ENCODE data around the gene ABCF2.

DNA sequence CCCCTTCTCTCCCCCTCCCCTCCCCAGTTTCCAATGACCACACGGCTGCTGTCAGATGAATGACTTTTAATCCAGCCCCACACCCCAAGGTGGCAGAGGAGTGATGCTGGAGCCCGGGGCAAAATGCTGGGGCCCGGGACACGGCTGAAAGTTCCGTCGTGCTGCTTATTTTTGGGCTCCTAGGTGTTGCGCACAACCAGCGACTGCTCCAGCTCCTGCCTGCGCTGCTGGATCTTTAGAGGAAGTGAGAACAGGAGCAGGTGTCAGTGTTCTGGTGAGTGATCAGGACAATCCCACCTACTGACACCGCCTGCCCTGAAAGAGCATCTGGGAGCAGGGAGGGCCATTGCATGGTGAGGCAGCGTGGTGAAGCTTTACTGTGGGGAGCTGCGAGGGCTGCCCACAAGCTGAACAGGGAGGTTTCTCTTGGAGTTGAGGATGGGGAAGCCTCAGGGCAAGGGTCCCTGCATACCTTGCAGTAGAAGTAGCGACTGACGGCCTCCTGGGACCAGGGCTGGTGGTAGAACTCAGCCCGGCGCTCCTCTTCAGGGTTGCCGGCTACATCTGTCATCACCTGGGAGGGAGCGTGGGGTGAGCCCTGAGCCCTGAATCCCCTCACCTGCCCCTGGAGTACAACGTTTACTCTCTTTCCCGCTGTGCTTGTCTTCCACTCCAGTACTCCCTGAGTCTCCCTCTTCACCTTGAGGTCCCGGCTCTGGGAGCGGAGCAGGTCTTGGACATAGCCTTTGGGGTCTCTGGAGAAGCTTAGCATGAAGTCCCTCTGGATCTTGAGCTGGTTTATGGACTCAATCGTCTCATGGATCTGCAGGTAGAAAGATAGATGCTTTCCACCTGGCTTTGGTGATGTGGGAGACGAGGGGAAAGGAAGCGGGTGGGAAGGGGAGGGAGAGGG lies 12.2 kb upstream of the ABCF2 start:
- TF ChIP-seq JUND (IDR thresholded peaks at IDR 0.05) (no peak), POLR2AphosphoS5 (IDR thresholded peaks at IDR 0.05; ENCODE audit: low read depth, low read length) (no peak), EZH2phosphoT487 (IDR thresholded peaks at IDR 0.05; ENCODE audit: borderline replicate concordance) (no peak), SIN3A (IDR thresholded peaks at IDR 0.05; ENCODE audit: low read depth) (no peak), TCF7L2 (IDR thresholded peaks at IDR 0.05; ENCODE audit: borderline replicate concordance, extremely low read depth, insufficient read depth, insufficient read length) (no peak), ELF1 (IDR thresholded peaks at IDR 0.05; ENCODE audit: borderline replicate concordance, low read depth) (no peak), ZNF274 (IDR thresholded peaks at IDR 0.05; ENCODE audit: low read depth, low read length) (no peak), POLR2A (IDR thresholded peaks at IDR 0.05; ENCODE audit: borderline replicate concordance, extremely low read depth, insufficient read depth, insufficient read length) (no peak)
- TF ChIP-seq, protein P1, sequence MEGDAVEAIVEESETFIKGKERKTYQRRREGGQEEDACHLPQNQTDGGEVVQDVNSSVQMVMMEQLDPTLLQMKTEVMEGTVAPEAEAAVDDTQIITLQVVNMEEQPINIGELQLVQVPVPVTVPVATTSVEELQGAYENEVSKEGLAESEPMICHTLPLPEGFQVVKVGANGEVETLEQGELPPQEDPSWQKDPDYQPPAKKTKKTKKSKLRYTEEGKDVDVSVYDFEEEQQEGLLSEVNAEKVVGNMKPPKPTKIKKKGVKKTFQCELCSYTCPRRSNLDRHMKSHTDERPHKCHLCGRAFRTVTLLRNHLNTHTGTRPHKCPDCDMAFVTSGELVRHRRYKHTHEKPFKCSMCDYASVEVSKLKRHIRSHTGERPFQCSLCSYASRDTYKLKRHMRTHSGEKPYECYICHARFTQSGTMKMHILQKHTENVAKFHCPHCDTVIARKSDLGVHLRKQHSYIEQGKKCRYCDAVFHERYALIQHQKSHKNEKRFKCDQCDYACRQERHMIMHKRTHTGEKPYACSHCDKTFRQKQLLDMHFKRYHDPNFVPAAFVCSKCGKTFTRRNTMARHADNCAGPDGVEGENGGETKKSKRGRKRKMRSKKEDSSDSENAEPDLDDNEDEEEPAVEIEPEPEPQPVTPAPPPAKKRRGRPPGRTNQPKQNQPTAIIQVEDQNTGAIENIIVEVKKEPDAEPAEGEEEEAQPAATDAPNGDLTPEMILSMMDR (IDR thresholded peaks at IDR 0.05 in 2 of 3, conservative IDR thresholded peaks at IDR 0.05 in 1 of 3; ENCODE audit: borderline replicate concordance in 1 of 3, insufficient read depth in 1 of 3, low read depth in 2 of 3, low read length in 2 of 3) = no peak
- TF ChIP-seq, protein P2, sequence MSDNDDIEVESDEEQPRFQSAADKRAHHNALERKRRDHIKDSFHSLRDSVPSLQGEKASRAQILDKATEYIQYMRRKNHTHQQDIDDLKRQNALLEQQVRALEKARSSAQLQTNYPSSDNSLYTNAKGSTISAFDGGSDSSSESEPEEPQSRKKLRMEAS (IDR thresholded peaks at IDR 0.05) = no peak
